Hepatocyte (in vitro differentiated cells): ENCODE data around the gene PTPN4.

Source experiments
- EZH2 ChIP-seq: fragments of 200-600 bp; sonication (generic); IDR thresholded peaks from 2 replicates; pipeline ENCODE4 v1.6.1; 2016; ENCODE audit warnings: antibody characterized with exemption, mild to moderate bottlenecking, borderline replicate concordance
- TF ChIP-seq, protein P1 (sequence below): fragments of 200-600 bp; sonication (generic); IDR thresholded peaks from 2 replicates; pipeline ENCODE4 v1.5.1; 2016; ENCODE audit warnings: antibody characterized with exemption, mild to moderate bottlenecking; ENCODE audit not compliant: poor library complexity

DNA sequence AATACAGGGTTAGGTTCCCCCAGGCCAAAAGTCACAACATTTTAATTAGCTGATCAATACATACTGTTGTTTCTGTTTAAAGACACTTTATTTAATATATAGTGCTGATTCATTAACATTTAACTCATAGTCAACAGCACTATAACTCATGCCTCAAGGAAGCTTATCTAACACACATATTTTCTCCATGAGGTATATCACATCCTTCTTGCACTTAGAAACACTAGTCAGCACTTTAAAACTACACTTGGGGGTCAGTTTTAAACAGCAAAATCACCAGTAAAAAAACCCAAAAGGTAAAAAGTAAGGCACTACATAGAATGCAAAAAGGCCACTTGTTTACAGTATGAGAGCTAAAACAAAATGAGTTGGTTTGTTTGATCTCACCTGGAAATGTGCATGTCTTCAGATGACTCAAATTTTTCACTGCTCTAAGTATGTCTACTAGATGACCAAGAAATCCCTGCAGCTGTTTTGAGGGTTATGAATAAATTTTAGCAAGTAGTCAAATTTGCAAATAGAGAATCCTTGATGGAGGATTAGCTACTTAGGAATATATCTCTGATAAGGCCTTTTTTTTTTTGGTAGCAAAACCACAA lies 199.0 kb downstream of the PTPN4 start:
- TF ChIP-seq, protein P1, sequence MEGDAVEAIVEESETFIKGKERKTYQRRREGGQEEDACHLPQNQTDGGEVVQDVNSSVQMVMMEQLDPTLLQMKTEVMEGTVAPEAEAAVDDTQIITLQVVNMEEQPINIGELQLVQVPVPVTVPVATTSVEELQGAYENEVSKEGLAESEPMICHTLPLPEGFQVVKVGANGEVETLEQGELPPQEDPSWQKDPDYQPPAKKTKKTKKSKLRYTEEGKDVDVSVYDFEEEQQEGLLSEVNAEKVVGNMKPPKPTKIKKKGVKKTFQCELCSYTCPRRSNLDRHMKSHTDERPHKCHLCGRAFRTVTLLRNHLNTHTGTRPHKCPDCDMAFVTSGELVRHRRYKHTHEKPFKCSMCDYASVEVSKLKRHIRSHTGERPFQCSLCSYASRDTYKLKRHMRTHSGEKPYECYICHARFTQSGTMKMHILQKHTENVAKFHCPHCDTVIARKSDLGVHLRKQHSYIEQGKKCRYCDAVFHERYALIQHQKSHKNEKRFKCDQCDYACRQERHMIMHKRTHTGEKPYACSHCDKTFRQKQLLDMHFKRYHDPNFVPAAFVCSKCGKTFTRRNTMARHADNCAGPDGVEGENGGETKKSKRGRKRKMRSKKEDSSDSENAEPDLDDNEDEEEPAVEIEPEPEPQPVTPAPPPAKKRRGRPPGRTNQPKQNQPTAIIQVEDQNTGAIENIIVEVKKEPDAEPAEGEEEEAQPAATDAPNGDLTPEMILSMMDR = no peak
- no peak for TF ChIP-seq EZH2
